GM13977 (cell line): ENCODE results near the gene MPP3.

Experiments used
- DNase-seq: peaks from one replicate; pipeline ENCODE4 v3.0.0; 2012; ENCODE audit warnings: low spot score
- CTCF ChIP-seq: IDR thresholded peaks from 2 replicates; pipeline ENCODE4 v1.5.1; 2012; ENCODE audit warnings: mild to moderate bottlenecking, control low read depth; ENCODE audit not compliant: insufficient read depth; ENCODE audit errors: extremely low read depth, missing control alignments
- in situ Hi-C: fragments of 300-500 bp; cut with MboI; formaldehyde crosslinking; loops from one replicate; pipeline ENCODE4 v1.12.0; 2022; ENCODE audit warnings: low sequenced_read_pairs, low pct_unique_long_range_greater_than_20kb, mixed read lengths, inconsistent platforms; ENCODE audit not compliant: unreplicated experiment

MPP3 gene

DNA sequence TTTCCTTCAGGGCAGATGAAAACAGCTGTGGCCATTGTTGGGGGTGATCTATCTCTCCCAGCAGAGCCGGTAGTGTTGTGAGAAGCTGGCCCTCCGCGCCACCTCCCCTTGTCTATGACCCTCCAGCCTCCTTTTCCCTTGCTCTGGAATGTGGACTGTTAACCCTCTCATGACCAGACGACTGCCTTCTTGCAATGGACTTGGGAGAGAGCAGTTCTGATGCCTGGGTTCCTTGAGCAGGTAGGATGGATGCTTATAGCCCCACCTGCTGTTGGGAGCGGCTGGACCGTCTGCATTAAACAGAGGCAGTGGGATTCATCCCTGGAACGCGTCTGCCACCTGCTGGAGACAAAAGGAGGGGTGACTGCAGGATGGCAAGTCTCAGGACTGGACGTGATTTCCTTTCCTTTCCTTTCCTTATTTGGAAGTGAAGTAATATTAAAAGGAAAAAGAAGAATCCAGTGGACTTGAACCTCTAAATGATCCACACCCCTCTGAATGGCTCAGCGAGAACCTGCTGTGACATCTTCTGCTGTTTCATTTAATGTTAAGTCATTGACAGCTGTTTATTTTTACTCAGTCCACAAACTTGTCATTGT, 72.6 kb downstream of the MPP3 start:
- in situ Hi-C loops, result loop anchor here (5.0 kb wide), 1 partner anchor 63 kb away; no protein-coding TSS in a partner anchor

GRCh38 chr17:43759836-43760235, 73.1 kb downstream of the MPP3 start:
- in situ Hi-C loops, result loop anchor here (5.0 kb wide), 1 partner anchor 63 kb away; no protein-coding TSS in a partner anchor
- no peak for TF ChIP-seq CTCF
- DNase-seq, result no peak

More for the DNA sequence above, 72.6 kb downstream of the MPP3 start:
- peak; percentile 92 for DNase-seq
- peak; percentile 99 for TF ChIP-seq CTCF

- in situ Hi-C loops, result no loop called here
- no peak for DNase-seq
- no peak for TF ChIP-seq CTCF
Measured at GRCh38 chr17:43758497-43759174, 74.3 kb downstream of the MPP3 start, which contains the start of gene SOST. Gene SOST, minus strand, starts transcription at chr17:43758791. Its CDS starts 50 bp downstream, at chr17:43758741.

DNA sequence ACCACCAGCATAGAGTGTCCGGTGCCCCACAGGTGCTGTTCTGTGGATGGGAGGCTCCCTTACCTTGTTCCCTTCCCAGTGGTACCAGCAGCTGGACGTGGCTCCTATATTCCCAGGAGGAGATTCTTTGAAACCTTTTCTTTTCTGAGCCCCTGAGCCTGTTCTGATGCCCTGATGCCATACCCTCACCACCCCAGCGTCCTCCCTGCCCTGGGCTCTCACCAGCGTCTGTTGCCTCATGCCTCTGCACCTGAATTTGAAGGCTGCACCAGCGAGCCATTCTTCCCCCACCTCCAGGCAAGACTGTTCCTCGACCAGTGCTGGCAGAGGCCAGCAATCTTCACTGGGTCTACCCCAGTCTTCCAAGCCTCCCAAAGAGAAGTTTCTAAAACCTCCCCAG, 74.9 kb downstream of the MPP3 start:
- DNase-seq, result no peak
- in situ Hi-C loops, result no loop called here
- no peak for TF ChIP-seq CTCF

GRCh38 chr17:43757171-43757660, 75.7 kb downstream of the MPP3 start:
- in situ Hi-C loops, result no loop called here
- TF ChIP-seq CTCF, result no peak
- no peak for DNase-seq

DNA sequence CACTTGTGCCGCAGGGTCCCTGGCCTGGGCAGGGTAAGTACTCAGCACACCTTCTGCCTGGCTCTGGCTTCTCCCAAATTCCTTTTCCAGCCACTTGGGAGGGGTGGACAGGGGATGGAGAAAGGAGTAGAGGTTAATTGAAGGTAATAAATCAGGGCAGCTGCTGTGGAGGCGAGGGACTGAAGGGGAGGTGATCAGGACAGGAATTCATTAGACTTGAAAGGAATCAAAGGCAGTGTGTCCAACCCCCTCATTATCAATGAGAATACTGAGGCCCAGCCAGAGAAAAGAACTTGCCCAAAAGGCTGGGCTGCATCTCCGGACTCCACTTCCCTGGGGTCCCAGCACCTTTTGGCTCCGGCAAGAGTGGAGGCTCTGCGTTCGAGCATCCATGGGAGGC, 76.7 kb downstream of the MPP3 start:
- in situ Hi-C loops, result no loop called here
- DNase-seq, result no peak
- TF ChIP-seq CTCF, result no peak
